ENCODE measurements around the gene STUM. TPM values are rescaled to one million over a fixed set of nuclear protein-coding genes. Genes with fewer than 3 reads are reported as not detected.
"Not testable (repeated sequence)": the region's sequence is repeated elsewhere in the genome, so short reads cannot be mapped to it uniquely, and the experiment has no call there.

The STUM gene
- 0.85 TPM for total RNA-seq
- long read RNA-seq, result 0 reads

- peaks cover 22% of the 10 kb centered on the region for H3K27me3 ChIP-seq (ENCODE audit: low read depth)
- H3K4me3 ChIP-seq, result peak within 1 kb of the TSS; percentile 72
- no peak for TF ChIP-seq CTCF (IDR thresholded peaks at IDR 0.05; ENCODE audit: borderline replicate concordance)
- no peaks in the 10 kb centered on the region for H3K36me3 ChIP-seq
- no peaks in the 10 kb centered on the region for H3K9me3 ChIP-seq (replicated peaks)
- H3K4me1 ChIP-seq, result peaks cover 60% of the 10 kb centered on the region
- intact Hi-C loops (cut with micrococcal nuclease), result loop anchor here (10.0 kb wide), 1 partner anchor 56 kb away; no protein-coding TSS in a partner anchor
- peak; percentile 35 for DNase-seq
- H3K27ac ChIP-seq (replicated peaks), result peak within 1 kb of the TSS; percentile 55
Observed at GRCh38 chr1:226548256-226549093, at the start of gene STUM. Gene STUM, plus strand, starts transcription at chr1:226548764. Its CDS starts 141 bp downstream, at chr1:226548905.

- intact Hi-C loops (cut with micrococcal nuclease); H3K27ac ChIP-seq (replicated peaks); H3K36me3 ChIP-seq; H3K9me3 ChIP-seq (replicated peaks); H3K4me3 ChIP-seq; H3K4me1 ChIP-seq; DNase-seq: not testable (repeated sequence)
- H3K27me3 ChIP-seq (ENCODE audit: low read depth), result peaks cover 38% of the 10 kb centered on the region
Observed at GRCh38 chr1:226499699-226500098, 48.9 kb upstream of the STUM start.

GRCh38 chr1:226506021-226506420 lies 42.5 kb upstream of the STUM start:
- intact Hi-C loops (cut with micrococcal nuclease), result no loop called here
- no peak for TF ChIP-seq CTCF (IDR thresholded peaks at IDR 0.05; ENCODE audit: borderline replicate concordance)
- no peak overlapping the region for H3K27ac ChIP-seq (replicated peaks)
- DNase-seq, result no peak
- no peaks in the 10 kb centered on the region for H3K4me1 ChIP-seq
- H3K36me3 ChIP-seq, result no peaks in the 10 kb centered on the region
- no peaks in the 10 kb centered on the region for H3K9me3 ChIP-seq (replicated peaks)
- H3K4me3 ChIP-seq, result no peak overlapping the region
- peaks cover 39% of the 10 kb centered on the region for H3K27me3 ChIP-seq (ENCODE audit: low read depth)

- intact Hi-C loops (cut with micrococcal nuclease), result no loop called here
- TF ChIP-seq CTCF (IDR thresholded peaks at IDR 0.05; ENCODE audit: borderline replicate concordance), result no peak
Observed at GRCh38 chr1:226506921-226507320, 41.6 kb upstream of the STUM start.

GRCh38 chr1:226510453-226510852 lies 38.1 kb upstream of the STUM start:
- Histone ChIP-seq H3K36me3 (no peaks in the 10 kb centered on the region), H3K27me3 (ENCODE audit: low read depth) (peaks cover 32% of the 10 kb centered on the region), H3K4me1 (no peaks in the 10 kb centered on the region), H3K4me3 (no peak overlapping the region), H3K27ac (replicated peaks) (no peak overlapping the region), H3K9me3 (replicated peaks) (no peaks in the 10 kb centered on the region)
- no peak for DNase-seq
- intact Hi-C loops (cut with micrococcal nuclease), result no loop called here
- TF ChIP-seq CTCF (IDR thresholded peaks at IDR 0.05; ENCODE audit: borderline replicate concordance), result no peak

More at GRCh38 chr1:226506921-226507320, 41.6 kb upstream of the STUM start:
- Histone ChIP-seq H3K27me3 (ENCODE audit: low read depth) (peaks cover 38% of the 10 kb centered on the region), H3K27ac (replicated peaks) (no peak overlapping the region), H3K4me3 (no peak overlapping the region), H3K9me3 (replicated peaks) (no peaks in the 10 kb centered on the region), H3K36me3 (no peaks in the 10 kb centered on the region), H3K4me1 (no peaks in the 10 kb centered on the region)
- DNase-seq, result no peak

- no peak overlapping the region for H3K4me3 ChIP-seq
- intact Hi-C loops (cut with micrococcal nuclease), result no loop called here
- no peak for TF ChIP-seq CTCF (IDR thresholded peaks at IDR 0.05; ENCODE audit: borderline replicate concordance)
- H3K36me3 ChIP-seq, result no peaks in the 10 kb centered on the region
- H3K9me3 ChIP-seq (replicated peaks), result no peaks in the 10 kb centered on the region
- H3K27ac ChIP-seq (replicated peaks), result no peak overlapping the region
- peaks cover 23% of the 10 kb centered on the region for H3K27me3 ChIP-seq (ENCODE audit: low read depth)
- DNase-seq, result no peak
- H3K4me1 ChIP-seq, result no peaks in the 10 kb centered on the region
Observed at GRCh38 chr1:226511296-226511695, 37.3 kb upstream of the STUM start.
